ENCODE results near the gene PRND. TPM values are rescaled to one million over a fixed set of nuclear protein-coding genes. Genes with fewer than 3 reads are reported as not detected.

PRND gene
- total and polyA plus RNA-seq, 2 experiments from 2014 or later: 0.10 TPM; not detected in 1

Other genes starting within 250 kb of the PRND start
- 17.9 and 18.3 TPM in 2 replicates for gene PRNP, start 35.5 kb upstream of the PRND start, total RNA-seq (2014; rRNA removed; shearing (Covaris generic))
- gene PRNP, start 35.5 kb upstream of the PRND start, polyA plus RNA-seq (2016; fragmentation: Nextera tagmentation; extraction: Ambion mirVana): 10.3 and 13.0 TPM in 2 replicates
- gene RASSF2, start 101.7 kb downstream of the PRND start, total RNA-seq (2014; rRNA removed; shearing (Covaris generic)): 10.0 and 10.5 TPM in 2 replicates
- gene RASSF2, start 101.7 kb downstream of the PRND start, polyA plus RNA-seq (2016; fragmentation: Nextera tagmentation; extraction: Ambion mirVana): 1.9 and 2.1 TPM in 2 replicates